Measurements from ENCODE around the gene MMP21. TPM values are rescaled to one million over a fixed set of nuclear protein-coding genes. Genes with fewer than 3 reads are reported as not detected.

The MMP21 gene
- total and polyA plus RNA-seq, 10 donors = 0.09 to 0.68 (median 0.30) TPM; not detected in 2

DNA sequence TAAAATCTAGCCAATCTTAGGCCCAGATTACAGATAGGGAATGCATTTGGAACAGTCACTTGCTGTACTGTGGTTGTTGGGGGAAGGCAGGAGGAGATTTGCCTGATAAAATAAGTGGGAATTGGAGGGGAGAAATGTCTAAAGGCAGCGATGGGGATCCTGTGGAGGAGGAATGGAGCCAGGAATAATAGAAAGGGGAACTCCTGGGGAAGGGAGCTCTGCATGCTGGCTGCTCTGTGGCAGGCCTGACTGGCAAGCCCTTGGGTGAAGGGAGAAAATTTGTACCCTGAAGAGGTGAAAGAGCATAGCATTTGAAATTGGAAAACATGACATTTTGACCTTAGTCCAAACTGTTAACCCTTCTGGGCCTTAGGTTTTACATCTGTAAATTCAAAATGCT, 13.7 kb downstream of the MMP21 start:
- TF ChIP-seq POLR2AphosphoS5 (IDR thresholded peaks at IDR 0.05) (no peak), CTCF (IDR thresholded peaks at IDR 0.05 in 8 of 11, conservative IDR thresholded peaks at IDR 0.05 in 3 of 11) (no peak), POLR2A (IDR thresholded peaks at IDR 0.05) (no peak)
- 65 to 90% (median 80%) methylated on average over 1 of the region's 1 CpG for whole genome bisulfite sequencing, 5 donors
- H3K27ac ChIP-seq = no peak overlapping the region
- intact Hi-C loops (cut with DNase I; ENCODE audit: low total_unique reads) = no loop called here
- H3K36me3 ChIP-seq = peaks cover 6 to 100% (median 78%) of the 10 kb centered on the region in 6 donors
- no peaks in the 10 kb centered on the region for H3K9me3 ChIP-seq
- no peaks in the 10 kb centered on the region for H3K4me1 ChIP-seq
- no peak overlapping the region for H3K4me3 ChIP-seq
- H3K27me3 ChIP-seq (replicated peaks in 1 of 7) = no peaks in the 10 kb centered on the region
- no peak for DNase-seq

GRCh38 chr10:125757742-125758141, 17.9 kb downstream of the MMP21 start:
- 95 to 98% (median 95%) methylated on average over 4 of the region's 4 CpGs for WGBS, 5 donors
- H3K27me3 ChIP-seq (replicated peaks in 1 of 7) = no peaks in the 10 kb centered on the region
- H3K9me3 ChIP-seq = no peaks in the 10 kb centered on the region
- intact Hi-C loops (cut with DNase I; ENCODE audit: low total_unique reads) = no loop called here
- DNase-seq = no peak
- H3K4me1 ChIP-seq = no peaks in the 10 kb centered on the region
- TF ChIP-seq POLR2AphosphoS5 (IDR thresholded peaks at IDR 0.05) = no peak
- TF ChIP-seq CTCF (IDR thresholded peaks at IDR 0.05 in 8 of 11, conservative IDR thresholded peaks at IDR 0.05 in 3 of 11) = no peak
- TF ChIP-seq POLR2A (IDR thresholded peaks at IDR 0.05) = no peak
- peaks cover 3 to 100% (median 80%) of the 10 kb centered on the region in 6 donors for H3K36me3 ChIP-seq
- H3K27ac ChIP-seq = no peak overlapping the region
- H3K4me3 ChIP-seq = no peak overlapping the region

GRCh38 chr10:125756853-125757487, 18.7 kb downstream of the MMP21 start:
- no peak overlapping the region for H3K27ac ChIP-seq
- DNase-seq = no peak
- TF ChIP-seq POLR2AphosphoS5 (IDR thresholded peaks at IDR 0.05) = no peak
- TF ChIP-seq POLR2A (IDR thresholded peaks at IDR 0.05) = no peak
- TF ChIP-seq CTCF (IDR thresholded peaks at IDR 0.05 in 8 of 11, conservative IDR thresholded peaks at IDR 0.05 in 3 of 11) = no peak
- no peaks in the 10 kb centered on the region for H3K4me1 ChIP-seq
- 92 to 96% (median 95%) methylated on average over 5 of the region's 5 CpGs for WGBS, 5 donors
- peaks cover 3 to 100% (median 78%) of the 10 kb centered on the region in 6 donors for H3K36me3 ChIP-seq
- H3K27me3 ChIP-seq (replicated peaks in 1 of 7) = no peaks in the 10 kb centered on the region
- no peak overlapping the region for H3K4me3 ChIP-seq
- H3K9me3 ChIP-seq = no peaks in the 10 kb centered on the region
- intact Hi-C loops (cut with DNase I; ENCODE audit: low total_unique reads) = no loop called here

- Histone ChIP-seq H3K27me3 (replicated peaks in 1 of 7) (no peaks in the 10 kb centered on the region), H3K4me3 (no peak overlapping the region), H3K27ac (no peak overlapping the region), H3K36me3 (peaks cover 3 to 100% (median 81%) of the 10 kb centered on the region in 6 donors), H3K4me1 (no peaks in the 10 kb centered on the region), H3K9me3 (no peaks in the 10 kb centered on the region)
- intact Hi-C loops (cut with DNase I; ENCODE audit: low total_unique reads) = no loop called here
- no peak for DNase-seq
- 87 to 94% (median 91%) methylated on average over 5 of the region's 5 CpGs for WGBS, 5 donors
- no peak for TF ChIP-seq POLR2AphosphoS5 (IDR thresholded peaks at IDR 0.05)
- TF ChIP-seq CTCF (IDR thresholded peaks at IDR 0.05 in 8 of 11, conservative IDR thresholded peaks at IDR 0.05 in 3 of 11) = no peak
- TF ChIP-seq POLR2A (IDR thresholded peaks at IDR 0.05) = no peak
Measured at GRCh38 chr10:125756196-125756595, 19.4 kb downstream of the MMP21 start.
